ENCODE data around the gene HS1BP3.
A peak's percentile ranks its signal among the peaks of the same experiment; 100 is the strongest.

HS1BP3 gene

GRCh38 chr2:20617081-20617575 is 33.8 kb downstream of the HS1BP3 start:
- DNase-seq (ENCODE audit: low read depth) = no peak

GRCh38 chr2:20616341-20616871 is 34.5 kb downstream of the HS1BP3 start:
- DNase-seq (ENCODE audit: low read depth) = no peak

- no peak for DNase-seq (ENCODE audit: low read depth)
Measured at GRCh38 chr2:20615466-20616241, 35.2 kb downstream of the HS1BP3 start.

GRCh38 chr2:20615068-20615465 is 35.8 kb downstream of the HS1BP3 start:
- DNase-seq (ENCODE audit: low read depth) = no peak

- DNase-seq (ENCODE audit: low read depth) = no peak
Measured at GRCh38 chr2:20614201-20615067, 36.5 kb downstream of the HS1BP3 start.

- no peak for DNase-seq (ENCODE audit: low read depth)
Measured at GRCh38 chr2:20612925-20613916, 37.7 kb downstream of the HS1BP3 start.

- DNase-seq (ENCODE audit: low read depth) = no peak
Measured at GRCh38 chr2:20611844-20612356, 39.0 kb downstream of the HS1BP3 start.

GRCh38 chr2:20611077-20611843 is 39.6 kb downstream of the HS1BP3 start:
- peak; percentile 87 for DNase-seq (ENCODE audit: low read depth)

GRCh38 chr2:20609995-20610357 is 40.9 kb downstream of the HS1BP3 start:
- DNase-seq (ENCODE audit: low read depth) = no peak

- no peak for DNase-seq (ENCODE audit: low read depth)
Measured at GRCh38 chr2:20609349-20609994, 41.4 kb downstream of the HS1BP3 start.

- no peak for DNase-seq (ENCODE audit: low read depth)
Measured at GRCh38 chr2:20608666-20609348, 42.1 kb downstream of the HS1BP3 start.

GRCh38 chr2:20607446-20607845 is 43.5 kb downstream of the HS1BP3 start:
- no peak for DNase-seq (ENCODE audit: low read depth)

GRCh38 chr2:20606198-20606597 is 44.7 kb downstream of the HS1BP3 start:
- no peak for DNase-seq (ENCODE audit: low read depth)

GRCh38 chr2:20604951-20605381 is 45.9 kb downstream of the HS1BP3 start:
- peak; percentile 91 for DNase-seq (ENCODE audit: low read depth)

GRCh38 chr2:20604401-20604911 is 46.4 kb downstream of the HS1BP3 start:
- no peak for DNase-seq (ENCODE audit: low read depth)

- no peak for DNase-seq (ENCODE audit: low read depth)
Measured at GRCh38 chr2:20603791-20604190, 47.1 kb downstream of the HS1BP3 start.

GRCh38 chr2:20602803-20603202 is 48.1 kb downstream of the HS1BP3 start:
- no peak for DNase-seq (ENCODE audit: low read depth)

- DNase-seq (ENCODE audit: low read depth) = no peak
Measured at GRCh38 chr2:20600756-20601325, 50.1 kb downstream of the HS1BP3 start.

All from fibroblast of gingiva (primary cell).